NCI-H187 treated with DMSO at 0.1 percent for 48 hours (cell line): ENCODE measurements around the gene DET1.
A peak's percentile ranks its signal among the peaks of the same experiment; 100 is the strongest.

Experiments
- DNase-seq: peaks from one replicate; lab custom pipeline; 2025; lab: John Stamatoyannopoulos, UW

DET1 gene

DNA sequence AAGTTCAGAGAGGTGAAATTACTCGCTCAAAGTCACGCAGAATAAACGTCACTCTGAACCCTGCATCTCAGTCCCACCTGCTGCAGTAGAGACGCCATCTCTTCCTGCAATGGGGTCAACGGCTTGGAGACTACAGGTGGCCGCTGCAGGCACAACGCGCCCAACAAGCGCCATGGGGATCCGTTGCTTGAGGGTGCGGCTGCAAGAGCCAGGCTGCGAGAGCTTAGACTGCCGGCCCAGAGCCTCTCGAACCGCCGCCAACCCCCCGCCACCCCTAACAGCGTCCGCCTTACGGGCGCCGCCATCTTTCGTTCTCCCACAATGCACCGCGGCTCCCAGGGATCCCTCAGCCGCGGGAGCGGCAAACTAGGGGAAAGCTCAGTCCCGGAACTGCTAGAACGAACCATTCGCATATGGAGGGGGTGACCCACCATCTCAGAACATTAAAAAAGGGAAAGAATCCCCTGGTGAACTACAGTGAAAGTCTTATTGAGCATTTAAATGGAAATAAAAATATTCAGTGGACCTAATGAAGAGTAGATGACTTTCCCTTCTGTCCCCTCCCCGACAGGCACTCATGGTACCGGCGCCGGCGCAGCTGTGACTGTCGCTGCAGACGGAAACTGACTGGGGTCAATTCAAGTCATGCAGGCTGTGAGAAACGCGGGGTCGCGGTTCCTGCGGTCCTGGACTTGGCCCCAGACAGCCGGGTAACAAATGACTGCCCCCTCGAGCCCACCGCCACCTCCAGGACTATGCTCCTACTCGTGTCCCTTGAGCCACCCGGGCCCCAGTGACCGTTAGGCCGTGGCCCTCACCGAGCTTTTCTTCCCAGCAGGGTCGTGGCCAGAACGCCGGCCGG, 79.2 kb downstream of the DET1 start, which contains the start of the genes MRPL46 and MRPS11:
Gene MRPL46 (minus strand): TSS at position 316 of the 862 bp plus-strand sequence. CDS start 11 bp downstream, at position 305.
Gene MRPS11 (plus strand): TSS at position 636 of the 862 bp plus-strand sequence. CDS start 10 bp downstream, at position 646.
- DNase-seq: peak; percentile 61

DNA sequence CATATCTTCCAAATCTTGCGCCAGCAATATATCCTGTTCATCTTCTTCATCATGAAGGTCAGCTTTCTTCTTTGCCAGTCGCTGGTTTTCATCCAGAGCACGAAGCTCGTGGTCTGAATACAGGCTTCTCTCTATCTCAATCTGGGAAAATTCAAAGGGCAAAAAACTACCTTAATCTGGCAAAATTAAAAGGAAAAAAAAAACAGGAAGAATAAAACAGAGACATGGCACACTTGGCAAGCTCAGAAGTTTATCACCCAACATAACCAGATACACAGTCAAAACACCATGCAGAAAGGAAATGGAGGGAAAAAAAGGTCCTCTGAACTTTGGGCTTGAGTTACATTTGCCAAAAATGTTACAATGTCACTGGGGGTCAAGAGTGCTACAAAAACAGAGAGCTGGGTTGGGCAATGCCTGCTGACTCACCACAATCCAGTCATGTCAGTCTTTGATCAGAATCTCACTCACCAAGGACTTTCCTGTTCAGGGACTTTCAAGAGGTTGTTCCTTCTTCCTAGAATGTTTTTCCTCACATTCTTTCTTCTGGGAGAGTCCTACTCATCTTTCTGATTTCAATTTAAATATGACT, 80.8 kb downstream of the DET1 start:
- no peak for DNase-seq

GRCh38 chr15:88463870-88464532, 82.5 kb downstream of the DET1 start:
- DNase-seq: no peak
